NB4 (cell line): ENCODE results near the gene PLEKHA4.
"Not testable (repeated sequence)": the region's sequence is repeated elsewhere in the genome, so short reads cannot be mapped to it uniquely, and the experiment has no call there.

ENCODE experiments used
- DNase-seq: peaks from one replicate; pipeline ENCODE4 v3.0.0; 2010; ENCODE audit warnings: low read depth
- H3K4me3 ChIP-seq: one replicate; pipeline ENCODE4 v1.5.1; 2011; ENCODE audit warnings: mild to moderate bottlenecking, low read depth, low read length, moderate library complexity
- MYC ChIP-seq: IDR thresholded peaks from 2 replicates; pipeline ENCODE4 v1.6.1; 2011; ENCODE audit warnings: low read depth, low read length
- POLR2A ChIP-seq: IDR thresholded peaks from 2 replicates; pipeline ENCODE4 v1.6.1; 2011; ENCODE audit warnings: mild to moderate bottlenecking; ENCODE audit not compliant: insufficient read length; ENCODE audit errors: extremely low read depth
- TF ChIP-seq, protein P1 (sequence below): IDR thresholded peaks from 2 replicates; pipeline ENCODE4 v1.6.1; 2011; ENCODE audit warnings: low read depth, low read length
- TF ChIP-seq, protein P2 (sequence below): IDR thresholded peaks from one replicate; pipeline ENCODE4 v1.5.1; 2012; ENCODE audit warnings: low read depth, low read length

PLEKHA4 gene

DNA sequence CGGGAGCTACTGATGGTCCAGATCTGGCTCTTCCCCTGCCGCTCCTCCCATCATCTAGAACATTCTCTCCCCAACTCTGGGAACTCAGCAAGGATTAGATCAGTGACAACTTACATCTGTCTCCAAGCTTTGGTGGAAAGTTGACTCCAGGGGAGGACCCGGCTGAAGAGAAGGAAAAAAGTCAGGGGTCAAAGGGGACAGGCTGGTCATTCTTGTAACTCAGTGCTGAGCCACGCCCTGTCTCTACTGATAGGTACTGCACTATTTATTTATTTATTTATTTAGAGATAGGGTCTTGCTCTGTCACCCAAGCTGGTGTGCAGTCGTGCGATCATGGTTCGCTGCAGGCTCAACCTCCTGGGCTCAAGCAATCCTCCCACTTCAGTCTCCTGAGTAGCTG lies 14.3 kb downstream of the PLEKHA4 start:
- TF ChIP-seq, protein P1, sequence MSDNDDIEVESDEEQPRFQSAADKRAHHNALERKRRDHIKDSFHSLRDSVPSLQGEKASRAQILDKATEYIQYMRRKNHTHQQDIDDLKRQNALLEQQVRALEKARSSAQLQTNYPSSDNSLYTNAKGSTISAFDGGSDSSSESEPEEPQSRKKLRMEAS = no peak
- TF ChIP-seq MYC = no peak
- no peak for TF ChIP-seq POLR2A
- TF ChIP-seq, protein P2, sequence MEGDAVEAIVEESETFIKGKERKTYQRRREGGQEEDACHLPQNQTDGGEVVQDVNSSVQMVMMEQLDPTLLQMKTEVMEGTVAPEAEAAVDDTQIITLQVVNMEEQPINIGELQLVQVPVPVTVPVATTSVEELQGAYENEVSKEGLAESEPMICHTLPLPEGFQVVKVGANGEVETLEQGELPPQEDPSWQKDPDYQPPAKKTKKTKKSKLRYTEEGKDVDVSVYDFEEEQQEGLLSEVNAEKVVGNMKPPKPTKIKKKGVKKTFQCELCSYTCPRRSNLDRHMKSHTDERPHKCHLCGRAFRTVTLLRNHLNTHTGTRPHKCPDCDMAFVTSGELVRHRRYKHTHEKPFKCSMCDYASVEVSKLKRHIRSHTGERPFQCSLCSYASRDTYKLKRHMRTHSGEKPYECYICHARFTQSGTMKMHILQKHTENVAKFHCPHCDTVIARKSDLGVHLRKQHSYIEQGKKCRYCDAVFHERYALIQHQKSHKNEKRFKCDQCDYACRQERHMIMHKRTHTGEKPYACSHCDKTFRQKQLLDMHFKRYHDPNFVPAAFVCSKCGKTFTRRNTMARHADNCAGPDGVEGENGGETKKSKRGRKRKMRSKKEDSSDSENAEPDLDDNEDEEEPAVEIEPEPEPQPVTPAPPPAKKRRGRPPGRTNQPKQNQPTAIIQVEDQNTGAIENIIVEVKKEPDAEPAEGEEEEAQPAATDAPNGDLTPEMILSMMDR = no peak
- no peak for DNase-seq
- no peak overlapping the region for H3K4me3 ChIP-seq

DNA sequence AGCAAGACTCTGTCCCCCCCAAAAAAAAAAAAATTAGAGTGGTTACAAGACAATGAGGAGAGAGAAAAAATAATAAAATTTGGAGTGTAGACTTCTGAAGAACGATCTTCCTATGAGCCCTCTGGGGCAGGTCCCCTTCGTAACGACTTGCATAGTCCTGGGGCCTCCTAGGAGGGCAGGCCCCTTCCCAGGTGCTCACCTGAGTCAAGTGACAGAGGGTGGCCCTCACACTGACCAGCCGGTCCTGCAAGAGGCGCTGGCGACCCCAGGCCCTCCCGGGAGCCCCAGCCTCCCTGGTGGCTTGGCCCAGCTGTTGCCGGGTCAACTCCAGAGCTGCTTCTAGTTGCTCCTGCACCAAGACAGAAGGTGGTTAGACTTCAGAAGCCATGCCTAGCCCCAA lies 14.9 kb downstream of the PLEKHA4 start:
- H3K4me3 ChIP-seq = no peak overlapping the region
- TF ChIP-seq MYC = no peak
- TF ChIP-seq, protein P1 = no peak
- no peak for TF ChIP-seq POLR2A
- TF ChIP-seq, protein P2 = no peak
- DNase-seq = no peak

DNA sequence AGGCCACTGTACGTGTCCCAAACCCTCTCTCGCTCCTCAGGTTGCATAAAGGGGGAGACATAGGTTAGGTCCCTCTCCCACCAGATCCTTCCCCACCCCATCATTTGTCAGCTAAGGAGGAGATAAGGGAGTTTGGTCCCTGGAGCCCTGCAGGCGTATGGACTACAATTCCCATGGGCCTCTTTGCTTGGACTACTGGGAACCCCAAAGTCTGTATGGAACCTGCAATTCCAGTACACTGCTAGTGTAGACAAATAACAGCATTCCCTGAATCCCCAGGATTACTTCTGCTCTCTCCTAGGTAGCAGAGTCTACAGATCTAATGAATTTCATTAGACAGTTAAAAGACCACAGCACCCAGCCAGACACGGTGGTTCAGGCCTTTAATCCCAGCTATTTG lies 16.1 kb downstream of the PLEKHA4 start:
- no peak for TF ChIP-seq MYC
- TF ChIP-seq, protein P2 = no peak
- H3K4me3 ChIP-seq = no peak overlapping the region
- no peak for DNase-seq

DNA sequence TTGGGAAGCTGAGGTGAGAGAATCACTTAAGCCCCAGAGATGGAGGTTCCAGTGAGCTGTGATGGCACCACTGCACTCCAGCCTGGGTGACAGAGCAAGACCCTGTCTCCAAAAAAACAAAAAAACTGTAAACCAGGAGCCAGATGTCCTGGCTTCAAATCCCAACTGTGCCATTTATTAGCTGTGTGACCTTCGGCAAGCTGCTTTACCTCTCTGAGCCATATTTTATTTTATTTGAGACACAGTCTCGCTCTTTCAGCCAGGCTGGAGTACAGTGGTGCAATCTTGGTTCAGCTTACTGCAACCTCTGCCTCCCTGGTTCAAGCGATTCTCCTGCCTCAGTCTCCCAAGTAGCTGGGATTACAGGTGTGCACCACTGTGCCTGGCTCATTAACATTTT lies 21.8 kb downstream of the PLEKHA4 start:
- DNase-seq, H3K4me3 ChIP-seq: not testable (repeated sequence)

DNA sequence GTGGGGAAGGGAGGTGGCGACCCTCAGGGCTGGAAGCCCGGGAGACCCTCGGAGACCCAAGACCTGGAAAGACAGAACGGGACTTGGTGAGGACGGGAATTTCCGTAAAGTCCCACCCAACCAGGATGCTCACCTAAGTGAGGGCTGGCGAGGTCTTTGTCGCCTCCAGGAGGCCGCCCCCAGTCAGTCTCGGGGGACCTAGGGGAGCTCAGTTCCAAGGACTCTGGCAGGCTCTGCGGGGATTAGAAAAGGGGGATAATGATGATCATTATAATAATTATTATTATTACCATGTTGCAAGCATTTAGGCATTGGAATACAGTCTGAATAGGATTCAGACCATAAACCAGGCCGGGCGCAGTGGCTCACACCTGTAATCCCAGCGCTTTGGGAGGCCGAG lies 23.0 kb downstream of the PLEKHA4 start:
- no peak overlapping the region for H3K4me3 ChIP-seq
- TF ChIP-seq, protein P2 = no peak
- TF ChIP-seq MYC = no peak
- no peak for DNase-seq

DNA sequence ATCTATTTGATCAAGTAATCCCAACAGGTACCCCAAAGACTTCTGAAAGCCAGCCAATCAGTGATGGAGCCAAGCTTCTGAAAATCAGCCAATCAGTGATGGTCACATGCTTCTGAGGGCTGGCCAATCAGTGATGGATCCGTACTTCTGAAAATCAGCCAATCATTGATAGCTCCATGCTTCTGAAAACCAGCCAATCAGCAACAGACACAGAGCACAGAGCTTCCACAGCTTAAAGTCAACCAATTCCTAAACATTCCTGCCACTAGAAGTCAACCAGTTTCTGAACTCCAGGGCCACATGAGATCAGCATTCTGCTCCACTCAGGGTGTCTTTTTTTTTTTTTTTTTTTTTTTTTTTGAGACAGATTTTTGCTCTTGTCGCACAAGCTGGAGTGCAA lies 23.9 kb downstream of the PLEKHA4 start:
- TF ChIP-seq, protein P1 = no peak
- TF ChIP-seq POLR2A = no peak
- TF ChIP-seq, protein P2 = no peak
- TF ChIP-seq MYC = no peak
- no peak overlapping the region for H3K4me3 ChIP-seq
- DNase-seq = peak; percentile 33

DNA sequence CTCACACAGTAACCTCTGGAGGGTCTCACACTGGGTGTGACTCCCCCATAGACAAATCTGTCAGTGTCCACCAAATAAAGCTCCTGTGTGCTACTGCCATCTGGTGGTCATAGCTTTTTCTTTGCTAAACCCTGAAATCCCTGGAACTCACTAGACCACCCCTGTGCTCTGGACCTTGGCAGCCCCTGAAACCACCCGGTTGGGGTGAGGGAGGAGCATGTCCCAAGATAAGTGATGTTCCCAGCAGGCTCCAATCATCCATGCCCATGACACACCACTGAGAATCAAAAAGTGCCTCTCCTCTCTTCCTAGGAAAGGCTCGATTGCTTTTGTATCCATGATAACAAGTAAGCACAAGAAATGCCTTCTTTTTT lies 25.6 kb downstream of the PLEKHA4 start:
- TF ChIP-seq, protein P1 = no peak
- no peak for TF ChIP-seq MYC
- no peak for TF ChIP-seq POLR2A
- TF ChIP-seq, protein P2 = peak; percentile 74
- H3K4me3 ChIP-seq = no peak overlapping the region
- DNase-seq = peak; percentile 56
